NB4 (cell line): ENCODE data around the gene ZBTB20.

Experiments used
- CTCF ChIP-seq: IDR thresholded peaks from one replicate; pipeline ENCODE4 v1.5.1; 2012; ENCODE audit warnings: low read depth, low read length
- MAX ChIP-seq: IDR thresholded peaks from 2 replicates; pipeline ENCODE4 v1.6.1; 2011; ENCODE audit warnings: low read depth, low read length
- POLR2A ChIP-seq: IDR thresholded peaks from 2 replicates; pipeline ENCODE4 v1.6.1; 2011; ENCODE audit warnings: mild to moderate bottlenecking; ENCODE audit not compliant: insufficient read length; ENCODE audit errors: extremely low read depth

GRCh38 chr3:115127208-115127607 is 19.9 kb downstream of the ZBTB20 start:
- TF ChIP-seq CTCF: no peak
- TF ChIP-seq POLR2A: no peak
- no peak for TF ChIP-seq MAX
